ENCODE data around the gene NCKAP5L.

The NCKAP5L gene, protein sequence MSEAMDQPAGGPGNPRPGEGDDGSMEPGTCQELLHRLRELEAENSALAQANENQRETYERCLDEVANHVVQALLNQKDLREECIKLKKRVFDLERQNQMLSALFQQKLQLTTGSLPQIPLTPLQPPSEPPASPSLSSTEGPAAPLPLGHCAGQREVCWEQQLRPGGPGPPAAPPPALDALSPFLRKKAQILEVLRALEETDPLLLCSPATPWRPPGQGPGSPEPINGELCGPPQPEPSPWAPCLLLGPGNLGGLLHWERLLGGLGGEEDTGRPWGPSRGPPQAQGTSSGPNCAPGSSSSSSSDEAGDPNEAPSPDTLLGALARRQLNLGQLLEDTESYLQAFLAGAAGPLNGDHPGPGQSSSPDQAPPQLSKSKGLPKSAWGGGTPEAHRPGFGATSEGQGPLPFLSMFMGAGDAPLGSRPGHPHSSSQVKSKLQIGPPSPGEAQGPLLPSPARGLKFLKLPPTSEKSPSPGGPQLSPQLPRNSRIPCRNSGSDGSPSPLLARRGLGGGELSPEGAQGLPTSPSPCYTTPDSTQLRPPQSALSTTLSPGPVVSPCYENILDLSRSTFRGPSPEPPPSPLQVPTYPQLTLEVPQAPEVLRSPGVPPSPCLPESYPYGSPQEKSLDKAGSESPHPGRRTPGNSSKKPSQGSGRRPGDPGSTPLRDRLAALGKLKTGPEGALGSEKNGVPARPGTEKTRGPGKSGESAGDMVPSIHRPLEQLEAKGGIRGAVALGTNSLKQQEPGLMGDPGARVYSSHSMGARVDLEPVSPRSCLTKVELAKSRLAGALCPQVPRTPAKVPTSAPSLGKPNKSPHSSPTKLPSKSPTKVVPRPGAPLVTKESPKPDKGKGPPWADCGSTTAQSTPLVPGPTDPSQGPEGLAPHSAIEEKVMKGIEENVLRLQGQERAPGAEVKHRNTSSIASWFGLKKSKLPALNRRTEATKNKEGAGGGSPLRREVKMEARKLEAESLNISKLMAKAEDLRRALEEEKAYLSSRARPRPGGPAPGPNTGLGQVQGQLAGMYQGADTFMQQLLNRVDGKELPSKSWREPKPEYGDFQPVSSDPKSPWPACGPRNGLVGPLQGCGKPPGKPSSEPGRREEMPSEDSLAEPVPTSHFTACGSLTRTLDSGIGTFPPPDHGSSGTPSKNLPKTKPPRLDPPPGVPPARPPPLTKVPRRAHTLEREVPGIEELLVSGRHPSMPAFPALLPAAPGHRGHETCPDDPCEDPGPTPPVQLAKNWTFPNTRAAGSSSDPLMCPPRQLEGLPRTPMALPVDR (N-terminal part only)

DNA sequence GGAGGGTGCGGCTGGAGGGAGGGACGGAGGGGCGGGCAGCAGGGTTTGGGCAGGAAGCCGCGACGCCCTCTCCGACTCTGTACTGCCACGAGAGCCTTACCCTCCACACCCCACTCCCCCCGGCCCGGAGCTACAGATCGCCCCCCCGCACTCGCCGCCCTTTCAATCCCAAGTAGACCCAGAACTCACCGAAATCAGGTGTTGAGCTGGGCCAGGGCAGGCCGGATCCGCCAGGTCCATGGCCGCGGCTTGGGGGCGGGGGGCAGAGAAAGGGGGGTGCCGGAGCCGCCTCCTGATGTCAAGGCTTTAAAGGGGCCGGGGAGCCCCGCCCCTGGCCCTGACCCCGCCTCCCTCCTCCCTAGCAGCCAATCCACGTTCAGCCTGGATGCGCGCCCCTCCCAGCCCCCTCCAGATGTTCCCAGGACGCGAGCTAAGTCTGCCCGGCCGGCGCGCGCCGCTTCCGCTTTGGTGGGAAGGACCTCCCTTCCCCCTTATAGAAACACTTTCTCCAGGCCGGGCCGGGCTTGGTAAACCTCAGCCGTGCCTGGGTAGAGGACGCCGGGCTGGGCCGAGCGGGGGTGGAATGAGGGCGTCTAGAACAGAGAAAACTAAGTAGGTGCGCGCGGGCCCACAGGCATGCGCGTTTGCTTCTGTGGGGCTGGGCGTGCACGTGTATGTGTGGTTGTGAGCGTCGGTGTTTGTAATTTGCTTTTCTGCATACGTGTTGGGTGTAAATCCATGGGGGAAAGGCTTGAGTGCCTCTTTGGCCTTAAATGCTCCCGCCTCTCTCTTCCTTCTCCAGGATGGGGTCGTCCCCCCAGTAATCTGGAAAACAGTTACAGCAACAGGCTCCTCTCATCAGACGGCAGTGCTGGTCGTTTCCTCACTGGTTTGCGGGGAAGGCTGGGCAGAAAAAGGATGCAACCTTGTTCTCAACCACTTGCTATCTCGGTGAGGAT is at the start of gene NCKAP5L:
Gene NCKAP5L, minus strand, starts transcription at position 281 of the 959 bp plus-strand sequence. CDS start 24,369 bp downstream, outside the sequence.
- Histone ChIP-seq H3K9me3 (ENCODE audit: control insufficient read depth in 1 of 2, low read length in 2 of 2) (no peaks in the 10 kb centered on the region), H3K36me3 (ENCODE audit: control insufficient read depth in 1 of 2, insufficient read depth in 2 of 2, low read length in 2 of 2) (no peaks in the 10 kb centered on the region), H3K9ac (ENCODE audit: low read depth in 1 of 2, low read length in 2 of 2) (peak within 1 kb of the TSS; percentile 43 to 53), H3K4me1 (ENCODE audit: control insufficient read depth in 1 of 2, insufficient read depth in 2 of 2, low read length in 2 of 2) (peaks cover 26 to 40% of the 10 kb centered on the region in 2 donors), H3K4me3 (ENCODE audit: low read depth in 1 of 2, low read length in 2 of 2) (peak within 1 kb of the TSS; percentile 77 to 80), H3K27me3 (ENCODE audit: control insufficient read depth in 1 of 2, insufficient read depth in 2 of 2, low read length in 2 of 2) (no peaks in the 10 kb centered on the region), H3K27ac (ENCODE audit: low read depth, low read length) (peak within 1 kb of the TSS; percentile 73)

GRCh38 chr12:49877066-49877465 is 48.9 kb upstream of the NCKAP5L start:
- Histone ChIP-seq H3K9ac (ENCODE audit: low read depth in 1 of 2, low read length in 2 of 2) (no peak overlapping the region), H3K4me3 (ENCODE audit: low read depth in 1 of 2, low read length in 2 of 2) (no peak overlapping the region), H3K36me3 (ENCODE audit: control insufficient read depth in 1 of 2, insufficient read depth in 2 of 2, low read length in 2 of 2) (no peaks in the 10 kb centered on the region), H3K27ac (ENCODE audit: low read depth, low read length) (no peak overlapping the region), H3K9me3 (ENCODE audit: control insufficient read depth in 1 of 2, low read length in 2 of 2) (peaks cover 4 to 8% of the 10 kb centered on the region in 2 donors), H3K4me1 (ENCODE audit: control insufficient read depth in 1 of 2, insufficient read depth in 2 of 2, low read length in 2 of 2) (no peaks in the 10 kb centered on the region), H3K27me3 (ENCODE audit: control insufficient read depth in 1 of 2, insufficient read depth in 2 of 2, low read length in 2 of 2) (no peaks in the 10 kb centered on the region)

DNA sequence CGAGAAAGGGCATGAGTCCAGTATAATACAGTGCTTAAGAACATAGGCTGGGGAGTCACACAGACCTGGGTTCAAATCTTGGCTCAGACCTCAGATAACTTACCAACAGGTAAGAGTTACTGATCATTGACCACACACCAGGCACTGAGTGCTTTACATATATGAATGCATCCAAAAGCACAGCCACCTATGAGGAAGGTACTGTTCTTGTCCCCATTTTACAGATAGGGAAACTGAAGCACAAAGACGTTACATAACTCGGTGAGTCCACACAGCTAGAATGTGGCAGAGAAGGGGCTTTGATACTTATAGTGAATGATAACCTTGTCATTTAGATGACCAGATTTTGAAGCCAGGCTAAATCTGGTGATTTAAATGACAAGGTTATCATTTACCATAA is 47.9 kb upstream of the NCKAP5L start:
- Histone ChIP-seq H3K9me3 (ENCODE audit: control insufficient read depth in 1 of 2, low read length in 2 of 2) (peaks cover 4 to 8% of the 10 kb centered on the region in 2 donors), H3K4me3 (ENCODE audit: low read depth in 1 of 2, low read length in 2 of 2) (no peak overlapping the region), H3K9ac (ENCODE audit: low read depth in 1 of 2, low read length in 2 of 2) (no peak overlapping the region), H3K27me3 (ENCODE audit: control insufficient read depth in 1 of 2, insufficient read depth in 2 of 2, low read length in 2 of 2) (no peaks in the 10 kb centered on the region), H3K36me3 (ENCODE audit: control insufficient read depth in 1 of 2, insufficient read depth in 2 of 2, low read length in 2 of 2) (no peaks in the 10 kb centered on the region), H3K4me1 (ENCODE audit: control insufficient read depth in 1 of 2, insufficient read depth in 2 of 2, low read length in 2 of 2) (no peaks in the 10 kb centered on the region), H3K27ac (ENCODE audit: low read depth, low read length) (no peak overlapping the region)

- H3K36me3 ChIP-seq (ENCODE audit: control insufficient read depth in 1 of 2, insufficient read depth in 2 of 2, low read length in 2 of 2), result no peaks in the 10 kb centered on the region
- H3K4me1 ChIP-seq (ENCODE audit: control insufficient read depth in 1 of 2, insufficient read depth in 2 of 2, low read length in 2 of 2), result no peaks in the 10 kb centered on the region
- no peak overlapping the region for H3K27ac ChIP-seq (ENCODE audit: low read depth, low read length)
- H3K4me3 ChIP-seq (ENCODE audit: low read depth in 1 of 2, low read length in 2 of 2), result no peak overlapping the region
- H3K9me3 ChIP-seq (ENCODE audit: control insufficient read depth in 1 of 2, low read length in 2 of 2), result peaks cover 4 to 8% of the 10 kb centered on the region in 2 donors
- no peak overlapping the region for H3K9ac ChIP-seq (ENCODE audit: low read depth in 1 of 2, low read length in 2 of 2)
- H3K27me3 ChIP-seq (ENCODE audit: control insufficient read depth in 1 of 2, insufficient read depth in 2 of 2, low read length in 2 of 2), result no peaks in the 10 kb centered on the region
These were observed 47.0 kb upstream of the NCKAP5L start for GRCh38 chr12:49875115-49875720.

DNA sequence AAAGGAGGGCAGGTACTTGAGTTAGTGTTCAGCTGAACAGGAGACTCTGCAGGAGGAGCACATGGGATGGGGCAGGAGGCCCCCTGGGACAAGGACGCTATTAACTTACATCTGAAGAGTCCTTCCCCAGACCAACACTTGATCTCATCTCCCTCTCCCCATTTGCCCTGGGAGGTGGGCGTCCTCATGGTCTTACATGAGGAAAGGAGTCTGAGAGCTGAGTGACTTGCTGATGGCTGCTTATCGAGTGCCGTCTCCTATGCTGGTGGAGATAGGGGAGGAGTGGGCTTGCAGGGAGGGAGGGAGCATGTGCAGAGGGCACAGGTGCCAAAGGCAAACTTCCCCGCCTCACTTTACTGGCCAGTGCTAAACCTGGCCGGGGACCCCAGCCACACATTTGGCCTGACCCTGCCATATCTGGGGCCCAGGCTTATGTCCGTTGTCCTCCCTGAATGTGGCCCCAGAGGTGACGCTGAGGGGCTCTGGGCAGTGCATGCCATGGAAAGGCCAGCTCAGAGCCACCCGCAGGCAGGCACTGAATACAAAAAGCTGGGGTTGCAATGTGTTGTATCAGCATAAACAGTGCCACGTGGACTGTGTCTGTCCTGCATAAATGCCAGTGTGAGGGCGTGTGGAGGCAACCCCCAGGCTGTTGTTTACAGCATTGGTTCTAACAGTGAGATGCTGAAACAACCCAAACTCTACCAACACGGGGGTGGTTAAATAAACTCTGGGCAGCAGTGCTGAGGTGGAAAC is 46.1 kb upstream of the NCKAP5L start:
- Histone ChIP-seq H3K27ac (ENCODE audit: low read depth, low read length) (no peak overlapping the region), H3K9me3 (ENCODE audit: control insufficient read depth in 1 of 2, low read length in 2 of 2) (peaks cover under 1 to 8% of the 10 kb centered on the region in 2 donors), H3K36me3 (ENCODE audit: control insufficient read depth in 1 of 2, insufficient read depth in 2 of 2, low read length in 2 of 2) (no peaks in the 10 kb centered on the region), H3K4me1 (ENCODE audit: control insufficient read depth in 1 of 2, insufficient read depth in 2 of 2, low read length in 2 of 2) (peaks cover 0 to under 1% of the 10 kb centered on the region in 2 donors), H3K27me3 (ENCODE audit: control insufficient read depth in 1 of 2, insufficient read depth in 2 of 2, low read length in 2 of 2) (no peaks in the 10 kb centered on the region), H3K4me3 (ENCODE audit: low read depth in 1 of 2, low read length in 2 of 2) (no peak overlapping the region), H3K9ac (ENCODE audit: low read depth in 1 of 2, low read length in 2 of 2) (no peak overlapping the region)

- Histone ChIP-seq H3K27ac (ENCODE audit: low read depth, low read length) (no peak overlapping the region), H3K9me3 (ENCODE audit: control insufficient read depth in 1 of 2, low read length in 2 of 2) (peaks cover 0 to 3% of the 10 kb centered on the region in 2 donors), H3K27me3 (ENCODE audit: control insufficient read depth in 1 of 2, insufficient read depth in 2 of 2, low read length in 2 of 2) (no peaks in the 10 kb centered on the region), H3K4me3 (ENCODE audit: low read depth in 1 of 2, low read length in 2 of 2) (no peak overlapping the region), H3K36me3 (ENCODE audit: control insufficient read depth in 1 of 2, insufficient read depth in 2 of 2, low read length in 2 of 2) (no peaks in the 10 kb centered on the region), H3K9ac (ENCODE audit: low read depth in 1 of 2, low read length in 2 of 2) (no peak overlapping the region), H3K4me1 (ENCODE audit: control insufficient read depth in 1 of 2, insufficient read depth in 2 of 2, low read length in 2 of 2) (peaks cover 0 to 9% of the 10 kb centered on the region in 2 donors)
These were observed 45.2 kb upstream of the NCKAP5L start for GRCh38 chr12:49873361-49873934.

GRCh38 chr12:49872781-49873181 is 44.6 kb upstream of the NCKAP5L start:
- no peak overlapping the region for H3K4me3 ChIP-seq (ENCODE audit: low read depth in 1 of 2, low read length in 2 of 2)
- H3K36me3 ChIP-seq (ENCODE audit: control insufficient read depth in 1 of 2, insufficient read depth in 2 of 2, low read length in 2 of 2), result no peaks in the 10 kb centered on the region
- H3K4me1 ChIP-seq (ENCODE audit: control insufficient read depth in 1 of 2, insufficient read depth in 2 of 2, low read length in 2 of 2), result peaks cover 2 to 16% of the 10 kb centered on the region in 2 donors
- H3K27ac ChIP-seq (ENCODE audit: low read depth, low read length), result no peak overlapping the region
- no peaks in the 10 kb centered on the region for H3K27me3 ChIP-seq (ENCODE audit: control insufficient read depth in 1 of 2, insufficient read depth in 2 of 2, low read length in 2 of 2)
- H3K9ac ChIP-seq (ENCODE audit: low read depth in 1 of 2, low read length in 2 of 2), result no peak overlapping the region
- H3K9me3 ChIP-seq (ENCODE audit: control insufficient read depth in 1 of 2, low read length in 2 of 2), result no peaks in the 10 kb centered on the region

GRCh38 chr12:49872381-49872780 is 44.2 kb upstream of the NCKAP5L start:
- no peak overlapping the region for H3K9ac ChIP-seq (ENCODE audit: low read depth in 1 of 2, low read length in 2 of 2)
- peaks cover 6 to 20% of the 10 kb centered on the region in 2 donors for H3K4me1 ChIP-seq (ENCODE audit: control insufficient read depth in 1 of 2, insufficient read depth in 2 of 2, low read length in 2 of 2)
- no peak overlapping the region for H3K4me3 ChIP-seq (ENCODE audit: low read depth in 1 of 2, low read length in 2 of 2)

More at GRCh38 chr12:49872381-49872780, 44.2 kb upstream of the NCKAP5L start:
- H3K27me3 ChIP-seq (ENCODE audit: control insufficient read depth in 1 of 2, insufficient read depth in 2 of 2, low read length in 2 of 2), result no peaks in the 10 kb centered on the region
- H3K36me3 ChIP-seq (ENCODE audit: control insufficient read depth in 1 of 2, insufficient read depth in 2 of 2, low read length in 2 of 2), result no peaks in the 10 kb centered on the region
- H3K9me3 ChIP-seq (ENCODE audit: control insufficient read depth in 1 of 2, low read length in 2 of 2), result no peaks in the 10 kb centered on the region
- H3K27ac ChIP-seq (ENCODE audit: low read depth, low read length), result no peak overlapping the region

All from duodenal mucosa (tissue), 2 donors.